Activated CD4-positive, alpha-beta T cell treated with anti-CD3 and anti-CD28 coated beads, Interleukin-2, Interleukin-4, amounts not matched to agents 100 ng/mL and 50 ng/mL, durations not matched to agents 16 hours and 8 hours (primary cell): ENCODE measurements around the gene SKOR2.
A peak's percentile ranks its signal among the peaks of the same experiment; 100 is the strongest.

Experiments used
- DNase-seq: peaks from one replicate; pipeline ENCODE4 v3.0.0-alpha.2; 2020; ENCODE audit warnings: low spot score

Gene SKOR2

GRCh38 chr18:47251289-47252120 lies at the start of gene SKOR2:
TSS of gene SKOR2 (minus strand) at chr18:47251660. CDS start at chr18:47249183, 2,477 bp downstream.
- peak; percentile 6 for DNase-seq

GRCh38 chr18:47296462-47296861 lies 45.0 kb upstream of the SKOR2 start:
- DNase-seq, result no peak

- DNase-seq, result no peak
Measured at GRCh38 chr18:47294801-47295200, 43.3 kb upstream of the SKOR2 start.

- DNase-seq, result no peak
Measured at GRCh38 chr18:47288741-47289140, 37.3 kb upstream of the SKOR2 start.

- DNase-seq, result no peak
Measured at GRCh38 chr18:47287911-47288585, 36.6 kb upstream of the SKOR2 start.

- DNase-seq, result no peak
Measured at GRCh38 chr18:47286776-47287410, 35.4 kb upstream of the SKOR2 start.

GRCh38 chr18:47285456-47285855 lies 34.0 kb upstream of the SKOR2 start:
- DNase-seq, result no peak

- DNase-seq, result no peak
Measured at GRCh38 chr18:47284721-47285395, 33.4 kb upstream of the SKOR2 start.

GRCh38 chr18:47283476-47283875 lies 32.0 kb upstream of the SKOR2 start:
- DNase-seq, result peak; percentile 28

- DNase-seq, result no peak
Measured at GRCh38 chr18:47280121-47280520, 28.7 kb upstream of the SKOR2 start.

GRCh38 chr18:47274961-47275360 lies 23.5 kb upstream of the SKOR2 start:
- no peak for DNase-seq

GRCh38 chr18:47265197-47265596 lies 13.7 kb upstream of the SKOR2 start:
- DNase-seq, result no peak

- no peak for DNase-seq
Measured at GRCh38 chr18:47264308-47264700, 12.8 kb upstream of the SKOR2 start.

- no peak for DNase-seq
Measured at GRCh38 chr18:47263430-47264307, 12.2 kb upstream of the SKOR2 start.

- no peak for DNase-seq
Measured at GRCh38 chr18:47263150-47263429, 11.6 kb upstream of the SKOR2 start.

GRCh38 chr18:47262301-47263149 lies 11.1 kb upstream of the SKOR2 start:
- no peak for DNase-seq

GRCh38 chr18:47261902-47262300 lies 10.4 kb upstream of the SKOR2 start:
- DNase-seq, result no peak

- no peak for DNase-seq
Measured at GRCh38 chr18:47260924-47261701, 9.7 kb upstream of the SKOR2 start.

- peak; percentile 10 for DNase-seq
Measured at GRCh38 chr18:47260120-47260923, 8.9 kb upstream of the SKOR2 start.
